Ascending aorta (tissue), 2 donors: Measurements from ENCODE around the gene R3HDM2. TPM values are rescaled to one million over a fixed set of nuclear protein-coding genes. Genes with fewer than 3 reads are reported as not detected.

Source experiments
- DNase-seq, 2 donors: peaks; one replicate each; pipeline ENCODE4 v3.0.0-alpha.2; 2019; ENCODE audit warnings: low spot score in 2 of 2
- H3K27ac ChIP-seq, 2 donors: fragments of 200-600 bp; sonication (generic); one replicate each; pipeline ENCODE4 v1.5.1; 2016 to 2017; ENCODE audit warnings: mild to moderate bottlenecking in 1 of 2
- H3K27me3 ChIP-seq: fragments of 200-600 bp; sonication (generic); one replicate; pipeline ENCODE4 v1.5.1; 2017
- H3K36me3 ChIP-seq, 2 donors: fragments of 200-600 bp; sonication (generic); one replicate each; pipeline ENCODE4 v1.5.1; 2016
- H3K4me1 ChIP-seq, 2 donors: fragments of 200-600 bp; sonication (generic); one replicate each; pipeline ENCODE4 v1.5.1; 2016 to 2017; ENCODE audit warnings: mild to moderate bottlenecking in 1 of 2
- H3K4me3 ChIP-seq, 2 donors: fragments of 200-600 bp; sonication (generic); one replicate each; pipeline ENCODE4 v1.5.1; 2016 to 2017; ENCODE audit warnings: mild to moderate bottlenecking in 1 of 2
- H3K9me3 ChIP-seq, 2 donors: fragments of 200-600 bp; sonication (generic); one replicate each; pipeline ENCODE4 v1.5.1; 2016
- CTCF ChIP-seq, 3 experiments: fragments of 200-600 bp in 2 of 3; fragments of 450-650 bp in 1 of 3; sonication (generic) in 2 of 3; IDR thresholded peaks; one replicate each; pipeline ENCODE4 v1.5.1; 2016 to 2019; ENCODE audit warnings: antibody characterized with exemption in 3 of 3, mild to moderate bottlenecking in 1 of 3, moderate library complexity in 1 of 3
- intact Hi-C: fragments of 100-400 bp; cut with DNase I; formaldehyde crosslinking; loops from one replicate; pipeline ENCODE4 v1.15.1; 2023
- total RNA-seq: library from RNA; depleted of rRNA; stranded (reverse); fragments of >200 nt; gene quantifications from one replicate; pipeline ENCODE4 v1.1.0, GENCODE V29; 2016

R3HDM2 gene
- total RNA-seq, 1 donor from 2014 or later: 49.5 TPM

GRCh38 chr12:57470286-57470969, 39.6 kb upstream of the R3HDM2 start:
- TF ChIP-seq CTCF (IDR thresholded peaks at IDR 0.05): no peak
- Histone ChIP-seq H3K27ac (no peak overlapping the region), H3K27me3 (no peaks in the 10 kb centered on the region), H3K36me3 (no peaks in the 10 kb centered on the region), H3K4me3 (no peak overlapping the region), H3K4me1 (peaks cover 2 to 4% of the 10 kb centered on the region in 2 donors), H3K9me3 (no peaks in the 10 kb centered on the region)
- DNase-seq: no peak
- intact Hi-C loops: no loop called here

- no peaks in the 10 kb centered on the region for H3K9me3 ChIP-seq
- H3K36me3 ChIP-seq: no peaks in the 10 kb centered on the region
- intact Hi-C loops: no loop called here
- DNase-seq: no peak
- H3K4me1 ChIP-seq: no peaks in the 10 kb centered on the region
- no peak for TF ChIP-seq CTCF (IDR thresholded peaks at IDR 0.05)
- no peak overlapping the region for H3K27ac ChIP-seq
- no peak overlapping the region for H3K4me3 ChIP-seq
- H3K27me3 ChIP-seq: no peaks in the 10 kb centered on the region
Observed at GRCh38 chr12:57469296-57470164, 38.7 kb upstream of the R3HDM2 start.

DNA sequence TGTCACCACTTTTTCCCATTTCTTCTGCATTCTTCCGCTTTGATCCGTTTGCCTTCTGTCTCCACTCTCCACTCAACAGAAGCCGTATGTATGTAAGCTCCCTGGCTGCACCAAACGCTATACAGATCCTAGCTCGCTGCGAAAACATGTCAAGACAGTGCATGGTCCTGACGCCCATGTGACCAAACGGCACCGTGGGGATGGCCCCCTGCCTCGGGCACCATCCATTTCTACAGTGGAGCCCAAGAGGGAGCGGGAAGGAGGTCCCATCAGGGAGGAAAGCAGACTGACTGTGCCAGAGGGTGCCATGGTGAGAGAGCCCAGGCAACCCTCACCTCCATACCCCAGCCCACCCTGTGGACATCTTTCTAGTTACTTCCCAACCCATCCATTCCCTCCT, 37.1 kb upstream of the R3HDM2 start:
- H3K4me1 ChIP-seq: peaks cover 0 to under 1% of the 10 kb centered on the region in 2 donors
- no peak overlapping the region for H3K27ac ChIP-seq
- no peak overlapping the region for H3K4me3 ChIP-seq
- H3K9me3 ChIP-seq: no peaks in the 10 kb centered on the region
- TF ChIP-seq CTCF (IDR thresholded peaks at IDR 0.05): no peak
- H3K36me3 ChIP-seq: no peaks in the 10 kb centered on the region
- intact Hi-C loops: no loop called here
- no peak for DNase-seq
- H3K27me3 ChIP-seq: no peaks in the 10 kb centered on the region

- Histone ChIP-seq H3K27me3 (no peaks in the 10 kb centered on the region), H3K9me3 (no peaks in the 10 kb centered on the region)
Observed at GRCh38 chr12:57467212-57467874, 36.5 kb upstream of the R3HDM2 start.

More at GRCh38 chr12:57467212-57467874, 36.5 kb upstream of the R3HDM2 start:
- H3K4me1 ChIP-seq: peaks cover 0 to 6% of the 10 kb centered on the region in 2 donors
- no peak for TF ChIP-seq CTCF (IDR thresholded peaks at IDR 0.05)
- no peak overlapping the region for H3K4me3 ChIP-seq
- intact Hi-C loops: no loop called here
- no peaks in the 10 kb centered on the region for H3K36me3 ChIP-seq
- no peak for DNase-seq
- H3K27ac ChIP-seq: no peak overlapping the region
